SW480 (cell line): ENCODE data around the gene CSRP1.
"Not testable (repeated sequence)": the region's sequence is repeated elsewhere in the genome, so short reads cannot be mapped to it uniquely, and the experiment has no call there.

ENCODE experiments used
- DNase-seq: peaks from one replicate; pipeline ENCODE4 v3.0.0-alpha.2; 2016; ENCODE audit warnings: low spot score

CSRP1 gene

DNA sequence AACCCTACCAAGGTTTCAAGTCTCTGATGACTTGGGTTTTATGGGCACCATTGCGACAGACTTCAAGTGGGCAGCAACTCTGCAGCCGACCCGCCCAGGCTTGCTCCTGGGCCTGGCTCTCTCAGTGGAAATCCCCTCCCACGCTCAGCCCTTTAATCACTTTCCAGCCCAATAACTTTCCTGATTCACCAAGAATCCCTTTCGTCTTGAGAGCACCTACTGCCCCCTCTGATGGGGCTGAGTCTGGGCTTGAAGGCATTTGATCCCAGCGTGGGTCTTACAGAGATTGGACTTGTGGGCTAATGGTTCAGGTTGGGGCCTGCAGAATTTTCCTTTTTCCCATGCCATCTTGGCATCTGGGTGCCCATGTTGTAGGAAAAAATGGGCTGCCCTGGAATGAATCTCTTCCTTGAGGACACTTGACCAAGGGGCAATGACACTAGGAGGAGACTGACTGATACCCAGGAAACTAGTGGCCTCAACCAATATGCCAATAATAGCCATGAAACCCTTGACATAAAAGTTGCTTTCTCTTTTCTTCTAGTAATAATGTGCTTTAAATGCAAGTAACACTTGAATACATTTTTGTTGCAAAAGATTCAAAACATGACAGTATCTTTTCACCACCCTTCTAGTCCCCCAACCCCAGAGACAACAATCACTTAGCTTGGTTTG, 30.1 kb downstream of the CSRP1 start:
- peak; percentile 71 for DNase-seq

DNA sequence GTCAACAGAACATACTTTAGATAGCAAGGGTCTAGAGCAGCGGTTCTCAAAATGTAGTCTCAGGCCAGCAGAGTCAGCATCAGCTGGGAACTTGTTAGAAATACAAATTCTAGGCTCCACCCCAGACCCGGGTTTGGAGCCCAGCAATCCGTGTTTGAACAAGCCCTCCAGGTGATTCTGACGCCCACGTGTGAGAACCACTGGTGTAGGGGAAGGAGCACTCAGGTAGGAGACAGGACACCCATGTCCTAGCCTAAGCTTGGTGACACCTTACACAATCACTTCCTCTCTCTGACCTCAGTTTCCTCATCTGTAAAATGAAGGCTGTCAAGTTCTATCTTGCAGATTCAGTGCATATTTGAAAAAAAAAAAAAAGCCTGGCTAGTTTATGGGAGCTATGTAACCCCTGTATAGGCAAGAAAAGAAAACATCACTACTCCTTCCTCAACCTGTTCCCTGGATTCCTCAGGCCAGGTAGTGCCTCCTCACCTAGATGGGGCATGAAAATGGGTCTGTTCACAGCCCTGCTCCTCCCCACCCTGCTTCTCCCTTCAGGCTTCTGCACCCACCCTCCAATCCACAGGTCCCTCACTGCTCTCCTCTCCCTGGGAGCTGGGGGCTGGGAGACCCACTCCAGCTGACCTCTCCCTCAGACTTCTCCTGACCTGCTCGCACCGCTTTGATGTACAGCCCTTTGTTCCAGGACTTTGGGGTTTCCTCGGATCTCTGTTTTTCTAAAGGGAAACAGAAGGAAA, 30.8 kb downstream of the CSRP1 start:
- no peak for DNase-seq

DNA sequence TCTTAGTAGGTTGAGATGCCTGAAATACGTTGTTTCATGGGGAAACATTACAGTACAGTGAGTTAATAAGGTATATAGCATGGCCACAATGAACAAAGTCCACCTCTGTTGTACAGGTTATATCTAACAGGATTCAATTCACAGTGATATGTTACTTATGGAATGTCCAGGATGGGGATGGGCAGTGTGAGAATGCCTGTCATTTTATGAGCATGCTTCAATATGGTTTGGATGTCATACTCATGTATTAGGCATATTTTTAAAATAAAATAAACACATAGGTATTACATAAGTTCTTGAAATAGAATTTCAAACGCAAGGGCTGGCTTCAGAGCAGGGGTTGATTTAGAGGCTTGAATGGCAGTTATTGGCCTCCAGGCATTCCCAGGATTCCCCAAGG, 31.8 kb downstream of the CSRP1 start:
- peak; percentile 85 for DNase-seq

DNA sequence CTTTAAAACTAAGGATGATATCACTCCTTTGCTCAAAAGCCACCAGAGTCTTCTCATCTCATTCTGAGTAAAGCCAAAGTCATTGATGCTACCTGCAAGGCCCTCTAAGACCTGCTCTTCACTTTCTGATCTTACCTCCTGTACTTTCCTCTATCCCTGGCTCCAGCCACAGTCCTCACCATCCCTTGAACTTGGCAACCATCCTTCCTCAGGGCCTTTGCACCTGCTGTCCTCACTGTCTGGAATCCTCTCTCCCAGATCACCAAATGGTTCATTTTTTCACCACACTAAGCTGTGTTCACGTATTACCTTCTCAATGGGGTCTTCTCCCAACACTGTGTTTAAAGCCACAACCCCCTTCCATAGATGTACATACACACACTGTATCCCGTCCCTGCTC, 33.6 kb downstream of the CSRP1 start:
- DNase-seq = no peak

DNA sequence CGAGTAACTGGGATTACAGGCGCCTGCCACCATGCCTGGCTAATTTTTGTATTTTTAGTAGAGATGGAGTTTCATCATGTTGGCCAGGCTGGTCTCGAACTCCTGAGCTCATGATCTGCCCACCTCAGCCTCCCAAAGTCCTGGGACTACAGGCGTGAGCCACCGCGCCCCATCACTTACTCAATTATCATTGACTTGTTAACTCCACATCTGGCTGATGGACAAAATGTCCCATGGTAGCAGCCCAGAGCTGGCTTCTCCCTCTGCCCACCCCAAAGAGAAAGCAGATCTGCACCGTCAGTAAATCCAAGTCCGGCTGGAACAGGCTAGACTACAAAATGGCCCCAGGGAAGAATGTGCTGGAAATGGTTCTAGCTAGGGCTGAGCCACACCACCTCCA, 34.6 kb downstream of the CSRP1 start:
- DNase-seq = not testable (repeated sequence)

DNA sequence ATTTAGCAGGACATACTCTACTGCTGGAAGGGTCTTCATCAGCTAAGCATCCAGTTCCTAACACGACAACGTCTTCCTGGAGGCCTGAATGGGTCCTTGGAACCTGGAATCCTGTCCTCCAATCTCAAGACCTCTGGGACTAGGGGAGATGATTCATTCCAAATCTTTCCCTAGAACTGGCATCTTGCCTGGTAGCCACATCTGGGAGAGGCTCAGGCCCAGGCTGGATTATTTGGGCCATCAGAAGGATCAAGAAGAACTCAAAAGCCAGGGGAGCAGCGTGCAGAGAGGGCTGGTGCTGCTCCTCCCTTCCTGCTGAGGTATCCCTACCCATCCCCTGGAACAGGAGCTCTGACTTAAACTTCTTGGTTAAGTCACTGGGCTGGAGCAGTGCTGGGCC, 35.2 kb downstream of the CSRP1 start:
- no peak for DNase-seq

DNA sequence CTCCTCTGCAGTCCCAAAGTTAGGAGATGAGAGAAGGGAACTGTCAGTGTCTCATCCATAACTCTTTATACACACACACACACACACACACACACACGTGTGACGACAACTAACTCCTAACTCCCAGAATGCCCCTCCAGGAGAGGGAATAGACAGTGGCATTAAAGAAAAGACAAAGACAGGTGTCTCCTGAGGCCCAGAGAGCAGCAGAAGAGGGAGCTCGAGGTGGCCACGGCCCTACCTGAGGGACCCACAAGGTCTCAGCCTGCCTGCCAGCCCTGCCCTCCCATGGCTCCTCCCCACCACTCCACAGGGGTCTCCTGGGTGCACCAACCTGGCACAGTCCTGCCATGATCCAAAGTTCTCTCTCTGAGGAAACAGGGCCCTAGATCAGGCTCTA, 36.3 kb downstream of the CSRP1 start:
- no peak for DNase-seq

DNA sequence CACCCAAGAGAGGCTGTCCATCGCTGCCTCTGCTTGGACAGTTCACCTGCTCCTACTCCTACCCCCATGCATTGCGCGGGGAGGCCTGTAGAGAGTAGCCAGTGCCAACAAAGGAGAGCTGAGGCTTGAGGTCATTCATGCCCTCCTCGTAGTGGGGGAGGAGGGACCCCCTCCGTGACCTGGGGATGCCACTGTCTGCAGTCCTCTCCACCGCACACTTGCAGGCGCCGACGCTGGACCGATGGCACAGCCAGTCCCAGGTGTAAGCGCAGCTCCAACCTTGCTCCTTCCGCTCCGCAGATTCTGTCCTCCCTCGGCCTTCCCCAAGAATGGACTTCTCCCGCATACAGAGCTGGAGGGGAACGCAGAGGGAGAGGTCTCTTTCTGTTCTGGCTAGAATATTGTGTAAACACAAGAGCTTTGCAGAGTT, 37.3 kb downstream of the CSRP1 start:
- no peak for DNase-seq

DNA sequence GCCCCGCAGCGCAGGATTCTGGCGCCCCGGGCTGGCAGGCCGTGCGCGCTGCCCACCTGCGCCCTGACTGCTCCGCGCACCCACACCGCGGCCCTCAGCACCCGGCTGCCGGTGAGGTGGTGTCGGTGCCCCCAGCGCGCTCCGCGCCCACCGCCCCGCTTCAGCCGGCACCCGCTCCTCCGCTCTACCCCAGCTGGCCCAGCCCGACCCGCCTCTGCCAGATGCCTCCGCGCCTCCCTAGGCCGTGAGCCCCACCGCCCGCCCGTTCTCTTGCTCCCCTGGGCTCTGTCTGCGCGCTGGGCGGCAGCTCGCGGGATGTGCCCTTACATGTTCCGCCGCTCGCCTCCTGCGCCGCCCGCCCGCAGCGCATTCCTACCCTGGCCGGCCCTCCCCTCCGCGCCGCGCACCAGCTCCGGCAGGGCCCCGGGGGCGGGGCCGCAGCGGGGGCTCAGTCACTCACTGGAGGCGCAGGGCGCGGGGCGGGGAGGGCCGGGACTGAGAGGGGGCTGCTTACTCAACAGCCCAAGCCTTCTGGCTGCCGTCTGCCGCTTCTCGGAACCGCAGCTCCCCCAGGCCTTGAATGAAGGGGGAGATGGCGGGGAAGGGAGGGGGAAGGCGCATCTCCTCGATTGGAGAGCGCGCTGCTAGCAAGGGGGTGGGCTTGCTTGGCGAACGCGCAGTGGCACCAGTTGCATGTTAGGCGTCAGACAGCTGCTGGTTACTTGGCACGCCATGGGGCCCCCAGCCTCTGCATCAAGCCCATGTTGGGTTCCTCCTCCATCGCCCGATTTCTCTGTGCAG, 37.9 kb downstream of the CSRP1 start, which contains the start of gene PHLDA3:
Gene PHLDA3, minus strand, starts transcription at position 345 of the 801 bp plus-strand sequence. CDS start 402 bp downstream, outside the sequence.
- peak; percentile 75 for DNase-seq

DNA sequence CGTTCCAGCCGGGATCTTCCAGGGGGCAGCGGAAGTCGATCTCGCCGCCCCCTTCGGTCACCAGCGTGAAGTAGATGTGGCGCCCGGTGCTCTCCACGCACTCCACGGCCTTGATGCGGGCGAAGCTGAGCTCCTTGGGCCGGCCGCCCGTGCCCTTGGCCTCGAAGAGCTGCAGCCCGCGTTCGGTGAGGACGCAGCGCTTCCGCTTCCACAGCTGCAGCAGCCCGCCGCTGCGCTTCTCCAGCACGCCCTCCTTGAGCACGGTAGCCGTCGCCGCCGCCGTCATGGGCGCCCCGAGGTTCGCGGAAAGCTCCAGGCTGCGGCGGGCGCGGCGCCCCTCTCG, 38.5 kb downstream of the CSRP1 start:
- DNase-seq = no peak

DNA sequence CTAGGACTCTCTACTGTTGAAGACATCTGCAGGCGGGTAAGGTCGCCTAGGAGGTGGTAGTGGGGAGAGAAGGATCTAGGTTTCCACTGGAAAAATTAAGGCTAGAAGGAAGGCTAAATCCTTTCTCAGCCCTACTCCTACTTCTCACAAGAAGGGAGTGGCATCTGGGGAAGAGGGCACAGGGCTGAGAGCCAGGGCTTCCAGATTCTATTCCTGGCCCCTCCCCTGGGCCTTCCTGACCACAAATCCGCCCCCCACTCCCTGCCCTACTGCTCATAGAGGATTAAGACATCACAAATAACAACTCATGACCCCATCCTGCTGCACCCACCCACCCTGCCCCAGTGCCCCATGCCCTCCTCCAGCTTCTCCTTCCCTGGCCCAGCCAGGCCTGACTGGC, 40.4 kb downstream of the CSRP1 start:
- DNase-seq = no peak

DNA sequence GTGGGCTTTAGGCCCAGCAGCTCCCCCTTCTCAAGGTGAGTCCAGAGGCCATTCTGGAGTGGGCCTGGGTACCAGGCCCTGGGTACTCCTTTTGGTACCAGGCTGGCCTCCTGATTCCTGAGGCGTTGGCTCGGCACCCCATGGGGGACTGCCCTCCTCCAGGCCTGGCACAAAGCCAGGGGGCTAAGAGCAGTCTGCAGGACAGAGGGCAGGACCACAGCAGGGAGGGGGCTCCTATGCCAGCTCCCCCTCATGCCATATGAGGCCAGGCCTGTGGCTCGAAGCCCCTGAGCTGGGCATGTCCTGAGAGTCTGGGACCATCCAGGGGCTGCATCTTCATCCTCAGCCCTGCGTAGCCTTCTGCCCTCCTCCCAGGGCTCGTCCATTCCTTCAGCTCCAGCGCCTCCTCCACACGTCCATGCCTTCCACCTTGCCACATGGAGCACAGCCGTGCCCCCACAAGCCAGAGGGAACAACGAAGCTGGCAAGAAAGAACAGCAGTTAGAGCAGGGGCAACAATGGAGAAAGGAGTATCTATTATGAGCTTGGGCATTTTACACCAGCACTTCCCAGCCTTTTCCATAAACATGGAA, 41.1 kb downstream of the CSRP1 start:
- no peak for DNase-seq

DNA sequence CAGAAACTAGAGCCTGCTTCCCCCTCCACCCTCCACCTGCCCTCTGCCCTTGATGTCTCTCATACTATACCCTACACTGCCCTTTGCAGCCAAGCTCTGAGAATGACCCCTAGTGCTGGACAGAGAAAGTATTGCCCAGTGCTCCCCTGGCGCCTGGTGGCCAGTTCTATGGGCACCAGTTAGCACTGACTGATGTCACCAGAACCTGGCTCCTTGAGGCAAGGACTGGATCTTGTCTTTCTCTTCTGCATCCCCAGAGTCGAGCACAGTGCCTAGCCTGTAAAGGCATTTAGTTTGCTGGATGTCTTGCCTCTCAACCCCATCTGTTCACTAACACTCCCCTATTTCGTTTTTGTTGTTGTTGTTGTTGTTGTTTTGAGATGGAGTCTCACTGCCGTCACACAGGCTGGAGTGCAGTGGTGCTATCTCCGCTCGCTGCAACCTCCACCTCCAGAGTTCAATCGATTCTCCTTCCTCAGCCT, 43.8 kb downstream of the CSRP1 start:
- peak; percentile 73 for DNase-seq

DNA sequence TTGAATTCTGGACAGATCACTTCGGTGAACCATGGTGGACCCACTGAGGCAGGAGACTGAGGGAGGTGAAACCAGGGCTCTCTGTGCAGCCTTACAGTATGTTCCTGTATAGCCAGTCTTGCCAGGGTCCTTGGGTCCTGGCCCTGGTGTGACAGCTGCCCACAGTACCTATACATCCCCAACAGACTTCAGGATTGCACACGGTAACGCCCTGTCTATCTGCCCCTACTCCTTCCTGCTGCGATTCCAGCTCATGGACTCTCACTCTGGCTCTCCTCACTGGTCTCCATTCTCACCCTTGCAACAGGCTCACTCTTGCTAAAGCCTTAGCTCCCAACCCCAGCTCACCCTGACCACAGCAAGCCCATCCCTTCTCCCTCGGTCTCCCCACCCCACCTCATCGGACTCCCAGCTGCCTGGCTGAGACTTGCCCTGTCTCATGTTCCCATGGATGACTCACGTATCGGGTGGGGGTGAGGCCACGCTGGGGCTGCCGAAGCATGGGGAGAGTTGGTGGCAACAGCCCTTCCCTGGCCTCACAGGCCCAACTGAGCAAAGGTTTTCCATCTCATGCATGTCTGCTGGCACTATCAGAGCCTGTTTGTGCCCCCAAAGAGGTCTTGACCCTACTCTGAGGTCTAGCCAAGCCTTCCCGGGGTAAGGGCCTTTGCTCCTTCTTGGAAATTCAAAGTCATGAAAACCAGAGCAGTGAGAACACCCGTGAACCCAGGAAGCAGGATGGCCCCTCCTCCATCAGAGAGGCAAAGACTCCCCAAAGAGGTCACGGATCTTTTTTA, 45.1 kb downstream of the CSRP1 start:
- DNase-seq = peak; percentile 95

DNA sequence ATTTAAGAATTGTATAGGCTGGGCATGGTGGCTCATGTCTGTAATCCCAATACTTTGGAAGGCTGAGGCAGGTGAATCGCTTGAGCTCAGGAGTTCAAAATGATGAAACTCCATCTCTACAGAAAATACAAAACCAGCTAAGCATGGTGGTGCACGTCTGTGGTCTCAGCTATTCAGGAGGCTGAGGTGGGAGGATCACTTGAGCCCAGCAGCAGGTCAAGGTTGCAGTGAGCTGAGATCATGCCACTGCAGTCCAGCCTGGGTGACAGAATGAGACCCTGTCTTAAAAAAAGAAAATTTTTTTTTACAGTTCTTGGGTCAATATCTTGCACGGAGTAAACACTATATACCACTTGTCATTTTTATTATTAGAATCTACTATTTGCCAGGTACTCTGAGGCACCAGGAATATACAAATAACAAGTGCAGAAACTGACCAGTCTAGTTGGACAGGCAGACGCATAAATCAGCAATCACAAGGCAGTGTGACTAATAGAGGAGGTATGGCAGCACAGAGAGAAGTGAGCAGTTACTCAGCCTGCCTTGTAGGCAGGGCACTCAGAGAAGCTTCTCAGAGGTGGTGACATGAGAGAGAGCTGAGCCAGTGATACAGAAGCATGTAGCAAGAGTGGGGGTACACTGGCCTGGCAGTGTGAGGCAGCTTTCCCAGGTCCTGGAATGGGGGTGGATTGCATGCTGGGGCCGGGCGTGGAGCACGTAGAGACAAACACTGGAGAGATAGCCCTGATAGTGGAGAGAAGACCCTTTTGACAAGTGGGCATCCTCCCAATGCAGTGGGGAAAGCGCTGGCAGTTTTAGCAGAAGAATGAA, 45.9 kb downstream of the CSRP1 start:
- DNase-seq = peak; percentile 92

DNA sequence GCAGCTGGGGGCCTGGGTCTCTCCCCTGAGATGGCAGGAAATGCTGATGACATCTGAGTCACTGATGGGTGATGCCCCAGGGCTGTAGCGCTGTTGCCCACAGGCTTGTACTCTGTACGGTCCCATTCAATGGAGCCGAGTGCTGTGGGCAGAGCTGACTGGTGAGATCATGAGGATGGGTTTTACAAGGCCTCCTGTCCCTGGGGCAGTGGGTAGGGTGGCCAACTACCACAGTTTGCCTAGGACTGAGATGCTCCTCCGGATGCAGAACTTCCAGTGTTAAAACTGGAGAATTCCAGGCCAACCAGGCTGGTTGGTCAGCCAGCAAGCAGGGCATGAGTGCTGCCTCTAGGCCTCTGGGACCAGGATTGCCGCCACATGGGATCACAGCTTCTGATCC, 47.1 kb downstream of the CSRP1 start:
- DNase-seq = no peak

DNA sequence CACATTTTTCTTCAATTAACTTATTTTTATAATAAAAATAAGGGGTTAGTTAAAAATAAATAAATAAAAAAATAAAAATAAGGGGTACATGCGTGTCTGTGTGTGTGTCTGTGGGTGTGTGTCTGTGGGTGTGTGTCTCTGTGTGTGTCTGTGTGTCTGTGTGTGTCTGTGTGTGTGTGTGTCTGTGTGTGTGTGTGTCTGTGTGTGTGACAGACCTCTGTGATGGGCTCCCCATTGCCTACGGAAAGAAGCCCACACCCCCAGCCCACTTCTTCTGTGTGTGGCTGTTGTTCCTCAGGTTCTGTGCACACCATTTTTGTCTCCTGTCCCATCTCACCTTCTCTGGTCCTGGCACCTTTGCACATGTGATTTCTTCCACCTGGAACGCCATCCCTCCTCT, 47.9 kb downstream of the CSRP1 start:
- no peak for DNase-seq

DNA sequence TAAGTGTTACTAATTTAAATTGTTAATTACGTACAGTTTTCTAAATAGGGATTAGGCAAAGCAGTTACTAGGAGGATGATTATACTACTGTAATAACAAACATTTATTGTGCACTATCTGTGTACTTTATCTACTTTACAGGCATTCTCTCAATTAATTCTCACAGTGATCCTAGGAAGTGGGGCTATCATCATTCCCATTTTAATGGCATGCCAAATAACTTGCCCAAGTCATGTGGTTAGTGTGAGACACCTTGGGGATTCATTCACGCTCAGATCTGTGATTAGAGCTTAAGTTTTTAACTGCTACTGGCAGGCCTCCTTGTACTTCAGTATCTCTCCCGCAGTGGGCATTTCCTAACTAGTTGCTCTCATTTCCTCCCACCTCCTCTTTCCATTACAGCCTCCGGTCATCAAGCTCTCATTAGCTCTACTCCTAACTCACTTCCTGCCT, 49.4 kb downstream of the CSRP1 start:
- DNase-seq = no peak

DNA sequence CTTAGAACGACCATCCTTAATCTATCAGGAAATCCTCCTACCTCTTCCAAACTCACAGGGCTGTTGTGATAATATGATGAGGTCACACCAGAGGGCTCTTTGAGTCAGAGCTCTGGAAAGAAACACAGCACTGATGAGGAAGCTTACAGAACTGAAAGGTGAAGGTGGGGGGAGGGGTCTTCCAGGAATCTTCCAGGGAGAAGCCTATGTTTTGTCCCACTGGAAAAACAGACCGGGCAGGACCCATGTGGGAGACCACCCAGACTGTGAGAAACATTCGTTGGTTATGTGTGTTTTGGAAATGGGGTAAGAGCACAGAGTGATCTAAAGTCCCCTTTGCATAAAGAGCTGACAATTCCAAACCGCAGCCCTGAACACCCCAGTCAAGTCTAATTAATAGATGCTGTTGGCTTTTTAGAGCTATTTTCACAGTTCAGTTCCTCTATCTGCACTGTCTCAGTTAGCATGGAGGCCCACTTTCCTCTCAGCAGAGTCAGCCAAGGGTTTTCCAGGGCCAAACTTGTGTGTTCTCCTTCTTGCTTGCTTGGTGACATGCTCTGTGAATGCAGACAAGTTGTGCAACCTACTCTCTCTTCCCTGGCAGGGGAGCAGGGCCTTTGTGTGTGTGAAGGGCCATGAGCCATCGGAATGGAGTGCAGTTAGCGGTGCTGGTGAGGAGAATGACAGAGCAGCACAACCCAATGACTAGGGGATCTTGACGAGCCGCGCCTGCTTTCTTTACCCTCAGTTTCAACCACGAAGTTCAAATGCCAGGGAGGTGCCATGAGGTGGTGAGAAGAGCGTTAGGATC, 50.2 kb downstream of the CSRP1 start:
- peak; percentile 70 for DNase-seq

DNA sequence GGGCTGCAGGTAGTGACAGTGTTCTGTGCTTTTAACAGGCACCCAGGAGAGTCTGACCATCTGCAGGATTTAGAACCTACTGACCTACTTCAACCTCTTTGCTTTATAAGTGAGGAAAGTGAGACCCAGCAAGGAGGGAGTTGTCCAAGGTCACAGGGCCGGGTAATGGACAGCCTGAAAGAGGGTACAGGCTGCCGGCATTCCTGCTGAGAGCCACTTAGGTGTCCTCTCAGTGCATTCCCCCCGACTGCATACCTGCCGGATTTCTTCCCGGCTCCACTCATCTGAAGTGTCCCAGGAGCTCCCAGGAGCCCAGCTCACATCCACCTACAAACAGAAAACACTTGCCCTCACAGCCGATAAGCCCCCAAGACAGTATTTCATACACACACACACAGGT, 51.8 kb downstream of the CSRP1 start:
- DNase-seq = no peak
